GM21723 (cell line): ENCODE data around the gene HECTD4.
"Not testable (repeated sequence)": the region's sequence is repeated elsewhere in the genome, so short reads cannot be mapped to it uniquely, and the experiment has no call there.

Experiments
- ATAC-seq: cut with Tn5 transposase; IDR thresholded peaks from one replicate; pipeline ENCODE4 v1.9.1; 2021; ENCODE audit warnings: mild to moderate bottlenecking, moderate library complexity; ENCODE audit not compliant: unreplicated experiment

HECTD4 gene

DNA sequence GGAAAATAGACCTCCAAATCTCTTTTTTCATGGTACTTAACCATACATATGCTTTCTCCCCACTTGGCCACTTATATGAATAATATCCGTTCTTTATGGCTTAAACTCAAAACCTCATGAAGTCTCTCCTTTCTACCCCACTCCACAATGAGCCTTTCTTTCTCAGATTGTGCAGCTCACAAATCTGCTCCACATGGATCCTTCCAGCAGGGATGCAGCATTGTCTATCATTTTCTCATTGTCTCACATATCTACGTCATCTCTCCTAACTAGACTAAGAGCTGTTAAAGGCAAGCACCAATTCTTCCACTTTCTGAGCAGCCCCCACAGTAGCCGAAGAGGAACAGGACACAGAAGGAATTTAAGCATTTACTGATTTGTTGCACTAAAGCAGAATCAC lies 106.4 kb downstream of the HECTD4 start:
- ATAC-seq: no peak

- no peak for ATAC-seq
These were observed 107.0 kb downstream of the HECTD4 start for GRCh38 chr12:112275207-112275606.

GRCh38 chr12:112270673-112271072 lies 111.6 kb downstream of the HECTD4 start:
- ATAC-seq: no peak

GRCh38 chr12:112266473-112266872 lies 115.8 kb downstream of the HECTD4 start:
- ATAC-seq: no peak

DNA sequence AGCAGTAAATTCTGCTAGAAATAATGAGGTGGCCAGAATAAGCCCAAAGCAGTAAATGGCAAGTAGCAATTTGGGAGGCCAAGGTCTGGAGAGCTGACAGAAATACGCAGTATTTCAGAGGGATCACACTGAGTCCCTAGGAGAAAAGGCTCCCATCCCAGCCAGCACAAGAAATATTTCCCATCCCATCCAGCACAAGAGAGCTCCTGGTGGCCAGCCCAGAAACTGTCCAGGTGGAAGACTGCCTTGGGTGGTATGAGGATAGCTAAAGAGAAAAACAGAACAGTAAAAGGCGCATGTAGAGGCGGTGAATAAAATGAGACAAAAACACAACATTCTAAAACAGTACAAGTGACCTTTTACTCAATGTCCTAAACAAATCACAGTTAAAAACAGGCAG lies 120.7 kb downstream of the HECTD4 start:
- ATAC-seq: no peak

GRCh38 chr12:112258926-112259325 lies 123.3 kb downstream of the HECTD4 start:
- no peak for ATAC-seq

GRCh38 chr12:112256780-112257179 lies 125.5 kb downstream of the HECTD4 start:
- no peak for ATAC-seq

DNA sequence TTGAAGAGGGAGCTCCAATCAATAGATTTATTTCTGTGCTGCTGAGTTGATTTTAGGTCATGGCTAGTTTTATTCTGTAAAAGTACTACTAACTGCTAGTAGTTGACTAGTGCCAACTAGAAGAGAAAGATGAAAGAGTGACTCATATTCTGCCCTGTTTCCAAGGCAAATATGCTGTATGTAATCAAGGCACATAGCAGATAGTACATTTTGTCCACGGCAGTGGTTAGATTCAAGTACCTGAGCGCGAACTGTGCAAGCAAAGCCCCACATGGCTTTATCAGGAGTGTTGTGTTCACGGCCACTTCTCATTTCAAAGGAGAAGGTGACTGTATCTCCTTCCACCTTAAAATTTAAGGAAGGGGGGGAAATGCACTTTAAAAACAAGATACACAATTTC lies 130.0 kb downstream of the HECTD4 start:
- ATAC-seq: no peak

DNA sequence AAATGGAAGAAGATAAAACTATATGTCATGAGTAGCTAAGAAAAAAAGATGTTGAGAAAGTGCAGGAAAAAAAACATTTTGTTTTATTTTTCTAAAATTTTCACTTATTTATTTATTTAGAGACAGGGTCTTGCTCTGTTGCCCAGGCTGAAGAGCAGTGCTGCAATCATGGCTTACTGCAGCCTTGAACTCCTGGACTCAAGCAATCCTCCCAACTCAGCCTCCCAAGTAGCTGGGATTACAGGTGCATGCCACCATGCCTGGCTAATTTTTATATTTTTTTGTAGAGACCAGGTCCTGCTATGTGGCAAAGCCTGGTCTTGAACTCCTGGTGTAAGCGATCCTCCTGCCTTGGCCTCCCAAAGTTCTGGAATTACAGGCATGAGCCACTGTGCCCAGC lies 137.3 kb downstream of the HECTD4 start:
- not testable (repeated sequence) for ATAC-seq

DNA sequence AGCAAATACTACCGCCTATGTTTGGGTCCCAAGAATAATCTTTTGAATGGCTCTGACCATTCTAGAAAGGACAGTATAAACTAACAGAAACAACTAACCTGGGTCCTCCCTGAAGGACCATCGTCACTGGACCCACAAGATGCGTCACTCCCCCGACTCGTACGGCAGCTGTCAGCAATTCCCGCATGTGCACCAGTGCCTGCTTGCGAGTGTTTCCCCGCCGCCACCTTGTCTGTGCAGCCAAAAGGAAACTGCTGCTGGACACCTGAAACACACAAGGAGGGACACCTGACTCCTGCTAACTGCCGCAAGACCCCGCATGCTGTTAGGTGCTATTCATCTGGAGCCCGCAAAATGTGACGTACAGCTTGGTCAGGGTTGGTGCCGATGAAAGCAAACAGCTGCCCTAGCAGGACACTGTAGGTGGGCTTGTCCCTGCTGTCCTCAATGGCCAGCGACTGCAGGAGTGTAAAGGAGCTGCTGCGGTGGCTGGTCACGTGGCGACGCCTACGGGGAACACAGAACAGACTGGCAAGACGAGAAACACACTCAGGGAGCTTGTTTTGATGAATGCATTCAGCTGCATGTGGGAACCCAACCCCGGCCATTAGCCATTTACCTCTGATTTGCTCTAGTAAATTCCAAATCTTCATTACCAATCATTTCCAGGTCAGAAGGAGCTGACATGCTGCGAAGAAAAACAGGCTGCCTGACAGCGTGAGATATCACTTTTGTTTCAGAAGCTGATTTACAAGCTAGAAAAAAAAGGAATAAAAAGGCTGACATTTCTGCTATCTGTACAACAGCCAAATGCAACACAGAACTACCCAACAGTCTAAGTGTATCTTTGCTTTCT lies 138.7 kb downstream of the HECTD4 start:
- ATAC-seq: no peak

GRCh38 chr12:112241176-112241575 lies 141.1 kb downstream of the HECTD4 start:
- ATAC-seq: no peak

GRCh38 chr12:112239881-112240280 lies 142.3 kb downstream of the HECTD4 start:
- no peak for ATAC-seq

GRCh38 chr12:112239020-112239419 lies 143.2 kb downstream of the HECTD4 start:
- ATAC-seq: no peak

- ATAC-seq: no peak
These were observed 143.8 kb downstream of the HECTD4 start for GRCh38 chr12:112238441-112238840.

DNA sequence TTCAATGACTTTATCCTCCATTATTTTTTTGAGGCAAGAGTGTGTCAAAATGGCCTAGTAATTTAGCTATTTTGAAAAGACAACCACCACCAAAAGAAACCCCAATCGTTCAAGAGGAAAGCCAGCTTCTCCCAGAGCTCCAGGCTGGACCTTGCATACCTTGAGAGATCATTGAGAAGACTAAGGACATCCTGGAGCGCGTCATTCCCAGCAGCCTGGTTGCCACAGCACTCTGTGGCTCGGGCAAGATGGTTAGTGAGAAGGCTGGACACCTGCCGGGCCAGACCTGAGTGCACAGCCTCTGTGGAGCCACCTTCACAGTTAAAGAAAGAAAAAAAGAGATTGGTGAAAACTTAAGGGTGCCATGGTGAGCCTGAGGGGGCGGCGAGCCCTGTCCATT lies 145.4 kb downstream of the HECTD4 start:
- no peak for ATAC-seq

- ATAC-seq: no peak
These were observed 145.8 kb downstream of the HECTD4 start for GRCh38 chr12:112236386-112236785.

DNA sequence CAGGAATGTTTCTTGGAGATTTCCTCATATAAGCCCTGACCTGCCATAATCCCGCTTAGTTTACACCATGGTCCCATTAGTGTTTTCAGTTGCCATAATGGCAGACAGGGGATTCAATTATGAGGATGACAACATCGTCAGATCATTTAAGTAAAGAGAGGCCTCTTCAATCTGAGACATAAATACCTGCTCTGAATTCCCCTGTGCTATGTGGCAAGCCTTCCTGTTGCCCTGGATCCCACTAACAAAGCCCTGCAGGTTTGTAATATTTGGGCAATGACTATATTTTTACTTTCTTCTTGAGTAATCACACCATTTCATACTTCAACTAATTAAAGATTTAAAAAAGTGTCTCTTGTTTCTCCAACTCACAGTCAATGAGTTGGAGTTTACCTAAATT lies 147.9 kb downstream of the HECTD4 start:
- ATAC-seq: no peak

DNA sequence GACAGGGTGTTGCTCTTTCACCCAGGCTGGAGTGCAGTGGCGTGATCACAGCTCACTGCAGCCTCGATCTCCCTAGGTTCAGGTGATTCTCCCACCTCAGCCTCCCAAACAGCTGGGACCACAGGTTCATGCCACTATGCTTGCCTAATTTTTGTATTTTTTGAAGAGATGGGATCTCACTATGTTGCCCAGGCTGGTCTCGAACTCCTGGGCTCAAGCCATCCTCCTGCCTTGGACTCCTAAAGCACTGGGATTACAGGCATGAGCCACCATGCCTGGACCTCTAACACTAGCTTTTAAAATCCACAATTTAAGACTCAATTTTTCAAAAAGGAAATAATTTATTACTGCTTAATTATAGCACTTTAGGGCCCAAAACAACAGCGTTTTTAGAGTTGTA lies 149.0 kb downstream of the HECTD4 start:
- ATAC-seq: no peak

- no peak for ATAC-seq
These were observed 152.1 kb downstream of the HECTD4 start for GRCh38 chr12:112230136-112230535.

GRCh38 chr12:112226768-112227167 lies 155.5 kb downstream of the HECTD4 start:
- no peak for ATAC-seq

- not testable (repeated sequence) for ATAC-seq
These were observed 161.6 kb downstream of the HECTD4 start for GRCh38 chr12:112220628-112221027.

DNA sequence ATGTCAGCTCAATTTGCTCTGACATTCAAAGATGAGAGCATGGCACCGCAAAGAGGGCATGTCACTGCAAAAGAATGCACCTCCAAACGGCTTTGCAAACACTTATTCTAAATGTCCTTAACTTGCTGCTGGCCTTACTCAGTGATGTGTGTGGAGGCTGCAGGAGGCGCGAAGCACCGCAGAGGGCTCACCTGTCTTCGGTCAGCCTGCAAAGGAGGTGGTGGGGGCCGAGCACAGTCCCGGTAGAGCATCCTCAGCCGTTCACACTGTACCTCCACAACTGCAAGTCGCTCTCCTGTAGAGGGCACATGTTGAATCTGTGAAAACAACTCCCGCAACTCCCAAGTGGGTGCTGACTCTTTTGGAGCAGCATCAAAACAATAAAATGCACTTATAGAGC lies 163.0 kb downstream of the HECTD4 start:
- ATAC-seq: no peak

GRCh38 chr12:112218150-112218549 lies 164.1 kb downstream of the HECTD4 start:
- ATAC-seq: no peak
